HEK293 (cell line): ENCODE data around the gene NPR2.
A peak's percentile ranks its signal among the peaks of the same experiment; 100 is the strongest.

ENCODE experiments used
- CTCF ChIA-PET: fragments of 350-600 bp; formaldehyde crosslinking; extraction: SDS; loops from one replicate; lab custom pipeline; 2021; ENCODE audit warnings: antibody characterized with exemption; lab: Yijun Ruan, JAX
- POLR2A ChIA-PET: fragments of 300-600 bp; formaldehyde crosslinking; extraction: SDS; loops from one replicate; lab custom pipeline; 2020; ENCODE audit warnings: antibody characterized with exemption, inconsistent platforms; lab: Yijun Ruan, JAX
- H3K27ac ChIP-seq: fragments of 200-500 bp; sonication (Bioruptor generic); 2 replicates; pipeline ENCODE4 v1.5.1; 2014; ENCODE audit warnings: low read depth, low read length, control low read depth, inconsistent platforms; ENCODE audit errors: extremely low read depth
- H3K36me3 ChIP-seq, 2 experiments: fragments of 200-500 bp in 1 of 2; sonication (Bioruptor generic) in 1 of 2; 1 replicate in 1 of 2; 2 replicates in 1 of 2; pipeline ENCODE4 v1.5.1; 2014 to 2017; ENCODE audit warnings: inconsistent platforms in 2 of 2, low read length in 2 of 2; ENCODE audit not compliant: control insufficient read depth in 2 of 2, insufficient read depth in 1 of 2
- H3K4me1 ChIP-seq: fragments of 200-500 bp; sonication (Bioruptor generic); 2 replicates; pipeline ENCODE4 v1.5.1; 2014; ENCODE audit warnings: mild to moderate bottlenecking, low read length, inconsistent platforms; ENCODE audit not compliant: control insufficient read depth, insufficient read depth
- H3K4me3 ChIP-seq: 2 replicates; pipeline ENCODE4 v1.5.1; 2011; ENCODE audit warnings: low read depth, mild to moderate bottlenecking, control low read depth, low read length, moderate library complexity
- H3K9me3 ChIP-seq: fragments of 200-500 bp; sonication (Bioruptor generic); 2 replicates; pipeline ENCODE4 v1.5.1; 2014; ENCODE audit warnings: low read depth, low read length, inconsistent platforms; ENCODE audit not compliant: control insufficient read depth, insufficient read depth
- HOXA7 ChIP-seq: sonication (generic); formaldehyde crosslinking; IDR thresholded peaks from 2 replicates; pipeline ENCODE4 v1.8.1; 2022; ENCODE audit warnings: missing genetic modification reagents, borderline replicate concordance
- KLF10 ChIP-seq: fragments of 450-650 bp; IDR thresholded peaks from 2 replicates; pipeline ENCODE4 v1.5.1; 2018; ENCODE audit warnings: missing biosample characterization, mild to moderate bottlenecking, missing genetic modification characterization
- KLF8 ChIP-seq: fragments of 450-650 bp; formaldehyde crosslinking; IDR thresholded peaks from 2 replicates; pipeline ENCODE4 v1.5.1; 2016; ENCODE audit warnings: missing biosample characterization, missing genetic modification characterization
- OSR2 ChIP-seq: fragments of 450-650 bp; formaldehyde crosslinking; IDR thresholded peaks from 2 replicates; pipeline ENCODE4 v1.5.1; 2016; ENCODE audit warnings: missing biosample characterization, missing genetic modification characterization
- OVOL3 ChIP-seq: fragments of 450-650 bp; formaldehyde crosslinking; IDR thresholded peaks from 2 replicates; pipeline ENCODE4 v1.5.1; 2016; ENCODE audit warnings: missing biosample characterization, missing genetic modification characterization
- SP2 ChIP-seq: fragments of 450-650 bp; formaldehyde crosslinking; IDR thresholded peaks from 2 replicates; pipeline ENCODE4 v1.5.1; 2016; ENCODE audit warnings: missing biosample characterization, missing genetic modification characterization
- ZBTB20 ChIP-seq: fragments of 450-650 bp; formaldehyde crosslinking; IDR thresholded peaks from 2 replicates; pipeline ENCODE4 v1.5.1; 2016; ENCODE audit warnings: missing biosample characterization, missing genetic modification characterization
- ZBTB7A ChIP-seq: fragments of 450-650 bp; formaldehyde crosslinking; IDR thresholded peaks from 2 replicates; pipeline ENCODE4 v1.5.1; 2016; ENCODE audit warnings: low read depth, missing biosample characterization, missing genetic modification characterization
- ZNF10 ChIP-seq: fragments of 450-650 bp; formaldehyde crosslinking; IDR thresholded peaks from 2 replicates; pipeline ENCODE4 v1.5.1; 2017; ENCODE audit warnings: missing biosample characterization, missing genetic modification characterization
- ZNF174 ChIP-seq: fragments of 450-650 bp; formaldehyde crosslinking; IDR thresholded peaks from 2 replicates; pipeline ENCODE4 v1.5.0; 2017; ENCODE audit warnings: missing biosample characterization, mild to moderate bottlenecking, missing genetic modification characterization
- ZNF23 ChIP-seq: fragments of 450-650 bp; formaldehyde crosslinking; IDR thresholded peaks from 2 replicates; pipeline ENCODE4 v1.5.1; 2016; ENCODE audit warnings: missing biosample characterization, missing genetic modification characterization, borderline replicate concordance
- ZNF24 ChIP-seq: fragments of 450-650 bp; formaldehyde crosslinking; IDR thresholded peaks from 2 replicates; pipeline ENCODE4 v1.5.1; 2016; ENCODE audit warnings: missing biosample characterization, missing genetic modification characterization
- ZNF248 ChIP-seq: fragments of 450-650 bp; formaldehyde crosslinking; IDR thresholded peaks from 2 replicates; pipeline ENCODE4 v1.5.1; 2017; ENCODE audit warnings: missing biosample characterization, missing genetic modification characterization
- ZNF302 ChIP-seq: fragments of 450-650 bp; formaldehyde crosslinking; IDR thresholded peaks from 2 replicates; pipeline ENCODE4 v1.5.1; 2016; ENCODE audit warnings: missing biosample characterization, missing genetic modification characterization, low read depth
- ZNF48 ChIP-seq: fragments of 450-650 bp; formaldehyde crosslinking; IDR thresholded peaks from 2 replicates; pipeline ENCODE4 v1.5.1; 2016; ENCODE audit warnings: missing biosample characterization, missing genetic modification characterization
- ZNF501 ChIP-seq: fragments of 450-650 bp; formaldehyde crosslinking; IDR thresholded peaks from 2 replicates; pipeline ENCODE4 v1.5.1; 2016; ENCODE audit warnings: missing biosample characterization, missing genetic modification characterization
- ZNF560 ChIP-seq: fragments of 450-650 bp; formaldehyde crosslinking; IDR thresholded peaks from 2 replicates; pipeline ENCODE4 v1.5.1; 2017; ENCODE audit warnings: missing biosample characterization, missing genetic modification characterization, borderline replicate concordance
- ZNF624 ChIP-seq: fragments of 450-650 bp; formaldehyde crosslinking; IDR thresholded peaks from 2 replicates; pipeline ENCODE4 v1.5.1; 2017; ENCODE audit warnings: missing biosample characterization, missing genetic modification characterization
- ZNF747 ChIP-seq: fragments of 450-650 bp; formaldehyde crosslinking; IDR thresholded peaks from 2 replicates; pipeline ENCODE4 v1.5.1; 2016; ENCODE audit warnings: missing biosample characterization, missing genetic modification characterization
- ZNF76 ChIP-seq: fragments of 450-650 bp; formaldehyde crosslinking; IDR thresholded peaks from 2 replicates; pipeline ENCODE4; 2016; ENCODE audit warnings: low read depth, missing biosample characterization, missing genetic modification characterization, borderline replicate concordance
- TF ChIP-seq, protein P1 (sequence below): fragments of 450-650 bp; formaldehyde crosslinking; IDR thresholded peaks from 2 replicates; pipeline ENCODE4 v1.5.1; 2017; ENCODE audit warnings: missing biosample characterization, missing genetic modification characterization
- TF ChIP-seq, protein P2 (sequence below): fragments of 450-650 bp; formaldehyde crosslinking; IDR thresholded peaks from 2 replicates; pipeline ENCODE4 v1.5.1; 2016; ENCODE audit warnings: missing biosample characterization, missing genetic modification characterization
- TF ChIP-seq, protein P3 (sequence below): fragments of 450-650 bp; formaldehyde crosslinking; IDR thresholded peaks from 2 replicates; pipeline ENCODE4 v1.5.1; 2017; ENCODE audit warnings: missing biosample characterization, missing genetic modification characterization
- TF ChIP-seq, protein P4 (sequence below): fragments of 450-650 bp; formaldehyde crosslinking; IDR thresholded peaks from 2 replicates; pipeline ENCODE4 v1.5.1; 2016; ENCODE audit warnings: missing biosample characterization, missing genetic modification characterization
- TF ChIP-seq, protein P5 (sequence below): fragments of 450-650 bp; IDR thresholded peaks from 2 replicates; pipeline ENCODE4 v1.5.1; 2018; ENCODE audit warnings: missing biosample characterization, mild to moderate bottlenecking, missing genetic modification characterization
- TF ChIP-seq, protein P6 (sequence below): fragments of 450-650 bp; formaldehyde crosslinking; IDR thresholded peaks from 2 replicates; pipeline ENCODE4 v1.5.1; 2017; ENCODE audit warnings: missing biosample characterization, missing genetic modification characterization

Gene NPR2

DNA sequence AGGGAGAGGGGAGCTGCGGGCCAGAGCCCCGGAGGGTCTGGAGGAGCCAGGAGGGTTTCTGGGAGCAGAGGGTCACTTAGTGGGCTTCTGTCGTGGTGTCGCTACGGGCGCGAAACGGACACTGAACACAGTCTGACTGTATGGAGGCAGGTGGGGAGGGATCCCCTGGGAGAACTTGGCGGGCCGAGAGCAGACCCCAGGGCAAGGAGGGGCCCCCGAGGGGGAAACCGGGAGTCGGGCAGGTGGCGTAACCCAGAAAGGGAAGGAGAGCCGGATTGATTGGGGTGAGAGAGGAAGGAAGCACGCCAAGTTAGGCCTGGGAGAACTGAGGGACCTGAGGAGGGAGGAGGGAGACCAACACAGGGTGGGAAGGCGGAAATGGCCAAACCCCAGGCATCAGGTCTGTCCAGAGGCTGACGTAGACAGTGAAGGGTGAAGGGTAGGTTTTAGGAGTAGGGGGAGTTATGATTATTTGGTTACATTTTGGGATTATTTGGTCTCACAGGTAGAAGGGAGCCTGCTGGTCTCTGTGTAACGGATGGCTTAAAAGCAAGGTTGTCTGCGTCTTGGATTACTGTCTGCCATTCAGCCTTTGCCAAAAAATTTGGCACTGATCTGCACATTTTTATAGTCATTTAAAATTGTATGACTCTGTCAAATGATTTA is 34.0 kb upstream of the NPR2 start:
- peak overlapping the region; percentile 71 for H3K4me3 ChIP-seq
- TF ChIP-seq ZNF23 (tag by site-specific recombination) (no peak), HOXA7 (CRISPR knock-in tag) (no peak), ZNF24 (tag by site-specific recombination) (no peak), KLF10 (no peak; the same call in 1 of the 2 replicates), ZNF560 (tag by site-specific recombination) (no peak), ZNF624 (no peak), ZNF302 (tag by site-specific recombination) (no peak), ZNF501 (no peak), KLF8 (tag by site-specific recombination) (no peak; the same call in 1 of the 2 replicates), ZNF248 (tag by site-specific recombination) (no peak), OSR2 (tag by site-specific recombination) (no peak), ZNF174 (tag by site-specific recombination) (no peak), ZBTB20 (tag by site-specific recombination) (peak; percentile 75), OVOL3 (no peak), ZNF48 (tag by site-specific recombination) (no peak), ZNF76 (peak; percentile 50; the same call in 1 of the 2 replicates), ZBTB7A (no peak), ZNF747 (no peak), SP2 (tag by site-specific recombination) (no peak), ZNF10 (tag by site-specific recombination) (no peak)
- TF ChIP-seq, protein P1, sequence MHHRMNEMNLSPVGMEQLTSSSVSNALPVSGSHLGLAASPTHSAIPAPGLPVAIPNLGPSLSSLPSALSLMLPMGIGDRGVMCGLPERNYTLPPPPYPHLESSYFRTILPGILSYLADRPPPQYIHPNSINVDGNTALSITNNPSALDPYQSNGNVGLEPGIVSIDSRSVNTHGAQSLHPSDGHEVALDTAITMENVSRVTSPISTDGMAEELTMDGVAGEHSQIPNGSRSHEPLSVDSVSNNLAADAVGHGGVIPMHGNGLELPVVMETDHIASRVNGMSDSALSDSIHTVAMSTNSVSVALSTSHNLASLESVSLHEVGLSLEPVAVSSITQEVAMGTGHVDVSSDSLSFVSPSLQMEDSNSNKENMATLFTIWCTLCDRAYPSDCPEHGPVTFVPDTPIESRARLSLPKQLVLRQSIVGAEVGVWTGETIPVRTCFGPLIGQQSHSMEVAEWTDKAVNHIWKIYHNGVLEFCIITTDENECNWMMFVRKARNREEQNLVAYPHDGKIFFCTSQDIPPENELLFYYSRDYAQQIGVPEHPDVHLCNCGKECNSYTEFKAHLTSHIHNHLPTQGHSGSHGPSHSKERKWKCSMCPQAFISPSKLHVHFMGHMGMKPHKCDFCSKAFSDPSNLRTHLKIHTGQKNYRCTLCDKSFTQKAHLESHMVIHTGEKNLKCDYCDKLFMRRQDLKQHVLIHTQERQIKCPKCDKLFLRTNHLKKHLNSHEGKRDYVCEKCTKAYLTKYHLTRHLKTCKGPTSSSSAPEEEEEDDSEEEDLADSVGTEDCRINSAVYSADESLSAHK (tag by site-specific recombination): no peak
- TF ChIP-seq, protein P2, sequence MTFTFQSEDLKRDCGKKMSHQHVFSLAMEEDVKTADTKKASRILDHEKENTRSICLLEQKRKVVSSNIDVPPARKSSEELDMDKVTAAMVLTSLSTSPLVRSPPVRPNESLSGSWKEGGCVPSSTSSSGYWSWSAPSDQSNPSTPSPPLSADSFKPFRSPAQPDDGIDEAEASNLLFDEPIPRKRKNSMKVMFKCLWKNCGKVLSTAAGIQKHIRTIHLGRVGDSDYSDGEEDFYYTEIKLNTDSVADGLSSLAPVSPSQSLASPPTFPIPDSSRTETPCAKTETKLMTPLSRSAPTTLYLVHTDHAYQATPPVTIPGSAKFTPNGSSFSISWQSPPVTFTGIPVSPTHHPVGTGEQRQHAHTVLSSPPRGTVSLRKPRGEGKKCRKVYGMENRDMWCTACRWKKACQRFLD (tag by site-specific recombination): no peak
- TF ChIP-seq, protein P3, sequence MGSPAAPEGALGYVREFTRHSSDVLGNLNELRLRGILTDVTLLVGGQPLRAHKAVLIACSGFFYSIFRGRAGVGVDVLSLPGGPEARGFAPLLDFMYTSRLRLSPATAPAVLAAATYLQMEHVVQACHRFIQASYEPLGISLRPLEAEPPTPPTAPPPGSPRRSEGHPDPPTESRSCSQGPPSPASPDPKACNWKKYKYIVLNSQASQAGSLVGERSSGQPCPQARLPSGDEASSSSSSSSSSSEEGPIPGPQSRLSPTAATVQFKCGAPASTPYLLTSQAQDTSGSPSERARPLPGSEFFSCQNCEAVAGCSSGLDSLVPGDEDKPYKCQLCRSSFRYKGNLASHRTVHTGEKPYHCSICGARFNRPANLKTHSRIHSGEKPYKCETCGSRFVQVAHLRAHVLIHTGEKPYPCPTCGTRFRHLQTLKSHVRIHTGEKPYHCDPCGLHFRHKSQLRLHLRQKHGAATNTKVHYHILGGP (tag by site-specific recombination): no peak
- TF ChIP-seq, protein P4, sequence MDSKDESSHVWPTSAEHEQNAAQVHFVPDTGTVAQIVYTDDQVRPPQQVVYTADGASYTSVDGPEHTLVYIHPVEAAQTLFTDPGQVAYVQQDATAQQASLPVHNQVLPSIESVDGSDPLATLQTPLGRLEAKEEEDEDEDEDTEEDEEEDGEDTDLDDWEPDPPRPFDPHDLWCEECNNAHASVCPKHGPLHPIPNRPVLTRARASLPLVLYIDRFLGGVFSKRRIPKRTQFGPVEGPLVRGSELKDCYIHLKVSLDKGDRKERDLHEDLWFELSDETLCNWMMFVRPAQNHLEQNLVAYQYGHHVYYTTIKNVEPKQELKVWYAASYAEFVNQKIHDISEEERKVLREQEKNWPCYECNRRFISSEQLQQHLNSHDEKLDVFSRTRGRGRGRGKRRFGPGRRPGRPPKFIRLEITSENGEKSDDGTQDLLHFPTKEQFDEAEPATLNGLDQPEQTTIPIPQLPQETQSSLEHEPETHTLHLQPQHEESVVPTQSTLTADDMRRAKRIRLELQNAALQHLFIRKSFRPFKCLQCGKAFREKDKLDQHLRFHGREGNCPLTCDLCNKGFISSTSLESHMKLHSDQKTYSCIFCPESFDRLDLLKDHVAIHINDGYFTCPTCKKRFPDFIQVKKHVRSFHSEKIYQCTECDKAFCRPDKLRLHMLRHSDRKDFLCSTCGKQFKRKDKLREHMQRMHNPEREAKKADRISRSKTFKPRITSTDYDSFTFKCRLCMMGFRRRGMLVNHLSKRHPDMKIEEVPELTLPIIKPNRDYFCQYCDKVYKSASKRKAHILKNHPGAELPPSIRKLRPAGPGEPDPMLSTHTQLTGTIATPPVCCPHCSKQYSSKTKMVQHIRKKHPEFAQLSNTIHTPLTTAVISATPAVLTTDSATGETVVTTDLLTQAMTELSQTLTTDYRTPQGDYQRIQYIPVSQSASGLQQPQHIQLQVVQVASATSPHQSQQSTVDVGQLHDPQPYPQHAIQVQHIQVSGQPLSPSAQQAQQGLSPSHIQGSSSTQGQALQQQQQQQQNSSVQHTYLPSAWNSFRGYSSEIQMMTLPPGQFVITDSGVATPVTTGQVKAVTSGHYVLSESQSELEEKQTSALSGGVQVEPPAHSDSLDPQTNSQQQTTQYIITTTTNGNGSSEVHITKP (tag by site-specific recombination): peak; percentile 15; the same call in 1 of the 2 replicates
- TF ChIP-seq, protein P5, sequence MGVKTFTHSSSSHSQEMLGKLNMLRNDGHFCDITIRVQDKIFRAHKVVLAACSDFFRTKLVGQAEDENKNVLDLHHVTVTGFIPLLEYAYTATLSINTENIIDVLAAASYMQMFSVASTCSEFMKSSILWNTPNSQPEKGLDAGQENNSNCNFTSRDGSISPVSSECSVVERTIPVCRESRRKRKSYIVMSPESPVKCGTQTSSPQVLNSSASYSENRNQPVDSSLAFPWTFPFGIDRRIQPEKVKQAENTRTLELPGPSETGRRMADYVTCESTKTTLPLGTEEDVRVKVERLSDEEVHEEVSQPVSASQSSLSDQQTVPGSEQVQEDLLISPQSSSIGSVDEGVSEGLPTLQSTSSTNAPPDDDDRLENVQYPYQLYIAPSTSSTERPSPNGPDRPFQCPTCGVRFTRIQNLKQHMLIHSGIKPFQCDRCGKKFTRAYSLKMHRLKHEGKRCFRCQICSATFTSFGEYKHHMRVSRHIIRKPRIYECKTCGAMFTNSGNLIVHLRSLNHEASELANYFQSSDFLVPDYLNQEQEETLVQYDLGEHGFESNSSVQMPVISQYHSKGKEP: no peak
- TF ChIP-seq, protein P6, sequence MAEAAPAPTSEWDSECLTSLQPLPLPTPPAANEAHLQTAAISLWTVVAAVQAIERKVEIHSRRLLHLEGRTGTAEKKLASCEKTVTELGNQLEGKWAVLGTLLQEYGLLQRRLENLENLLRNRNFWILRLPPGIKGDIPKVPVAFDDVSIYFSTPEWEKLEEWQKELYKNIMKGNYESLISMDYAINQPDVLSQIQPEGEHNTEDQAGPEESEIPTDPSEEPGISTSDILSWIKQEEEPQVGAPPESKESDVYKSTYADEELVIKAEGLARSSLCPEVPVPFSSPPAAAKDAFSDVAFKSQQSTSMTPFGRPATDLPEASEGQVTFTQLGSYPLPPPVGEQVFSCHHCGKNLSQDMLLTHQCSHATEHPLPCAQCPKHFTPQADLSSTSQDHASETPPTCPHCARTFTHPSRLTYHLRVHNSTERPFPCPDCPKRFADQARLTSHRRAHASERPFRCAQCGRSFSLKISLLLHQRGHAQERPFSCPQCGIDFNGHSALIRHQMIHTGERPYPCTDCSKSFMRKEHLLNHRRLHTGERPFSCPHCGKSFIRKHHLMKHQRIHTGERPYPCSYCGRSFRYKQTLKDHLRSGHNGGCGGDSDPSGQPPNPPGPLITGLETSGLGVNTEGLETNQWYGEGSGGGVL (tag by site-specific recombination): peak; percentile 90

More for the DNA sequence above, 34.0 kb upstream of the NPR2 start:
- Histone ChIP-seq H3K4me1 (peaks cover 13% of the 10 kb centered on the region), H3K27ac (peak overlapping the region; percentile 94), H3K9me3 (no peaks in the 10 kb centered on the region), H3K36me3 (peaks cover 0 to 40% of the 10 kb centered on the region in 2 experiments; a peak in 1 of 3 replicates)
- ChIA-PET CTCF (interaction anchor here (0.6 to 3.9 kb wide), 12 partner anchors 9 to 287 kb away, joined by 3 to 20 read pairs (median 4); partner anchors contain the start of genes CREB3 and TLN1), POLR2A (interaction anchor here (0.6 to 2.6 kb wide), 14 partner anchors 10 to 411 kb away, joined by 3 to 21 read pairs (median 3); partner anchors contain the start of genes CREB3, GBA2, HINT2 and RGP1)
